Endothelial cell (in vitro differentiated cells): ENCODE data around the gene IFT88. TPM values are rescaled to one million over a fixed set of nuclear protein-coding genes. Genes with fewer than 3 reads are reported as not detected.

ENCODE experiments used
- DNase-seq: peaks from one replicate; pipeline ENCODE4 v3.0.0; 2021; ENCODE audit warnings: low spot score
- H3K27ac Mint-ChIP-seq: one replicate; pipeline ENCODE4 v1.8.0; 2021; ENCODE audit warnings: mixed read lengths, inconsistent platforms; ENCODE audit not compliant: unreplicated experiment
- H3K27me3 Mint-ChIP-seq: one replicate; pipeline ENCODE4 v1.8.0; 2021; ENCODE audit warnings: mild to moderate bottlenecking, moderate library complexity, mixed read lengths, inconsistent platforms; ENCODE audit not compliant: unreplicated experiment
- H3K36me3 Mint-ChIP-seq: one replicate; pipeline ENCODE4 v1.8.0; 2021; ENCODE audit warnings: mild to moderate bottlenecking, low read depth, mixed read lengths, inconsistent platforms; ENCODE audit not compliant: unreplicated experiment
- H3K4me1 Mint-ChIP-seq: one replicate; pipeline ENCODE4 v1.8.0; 2021; ENCODE audit warnings: mild to moderate bottlenecking, mixed read lengths, inconsistent platforms; ENCODE audit not compliant: unreplicated experiment
- H3K4me3 Mint-ChIP-seq: one replicate; pipeline ENCODE4 v1.8.0; 2021; ENCODE audit warnings: mild to moderate bottlenecking, mixed read lengths, inconsistent platforms; ENCODE audit not compliant: unreplicated experiment
- H3K9me3 Mint-ChIP-seq: one replicate; pipeline ENCODE4 v1.8.0; 2021; ENCODE audit warnings: mixed read lengths, inconsistent platforms; ENCODE audit not compliant: unreplicated experiment
- CTCF ChIP-seq: fragments of 200-600 bp; sonication (generic); IDR thresholded peaks from one replicate; pipeline ENCODE4 v1.5.0; 2021; ENCODE audit warnings: antibody characterized with exemption; ENCODE audit not compliant: unreplicated experiment
- total RNA-seq: library from RNA; stranded (reverse); fragmentation: NEBNext Ultra II Directional; extraction: Animal tissue kit (Norgen Biotek cat#: 25700); gene quantifications from one replicate; pipeline ENCODE4 v1.2.1, GENCODE V29; 2021; ENCODE audit not compliant: unreplicated experiment

Gene IFT88
- total RNA-seq, 1 donor from 2014 or later = 7.8 TPM

DNA sequence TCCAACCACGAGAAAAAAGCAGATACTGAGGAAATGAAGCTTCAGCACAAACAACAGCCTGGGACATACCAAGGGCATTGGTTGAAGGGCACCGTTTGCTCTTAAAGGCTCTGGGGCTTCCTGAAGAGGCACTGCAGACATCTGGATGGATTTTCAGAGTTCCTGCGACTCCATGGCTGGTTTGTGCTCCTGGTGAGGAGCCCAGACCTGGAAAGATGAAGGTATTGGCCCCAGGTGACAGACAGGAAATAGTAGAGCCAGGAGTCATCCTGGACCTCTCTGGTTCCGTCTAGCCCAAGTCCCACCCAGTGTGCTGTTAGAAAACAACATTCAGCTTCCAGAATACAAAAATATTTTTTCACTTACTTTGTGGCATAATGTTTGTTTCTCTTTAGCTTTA, 142.8 kb downstream of the IFT88 start:
- Mint-ChIP-seq H3K4me3 (no peak overlapping the region), H3K9me3 (no peaks in the 10 kb centered on the region)

DNA sequence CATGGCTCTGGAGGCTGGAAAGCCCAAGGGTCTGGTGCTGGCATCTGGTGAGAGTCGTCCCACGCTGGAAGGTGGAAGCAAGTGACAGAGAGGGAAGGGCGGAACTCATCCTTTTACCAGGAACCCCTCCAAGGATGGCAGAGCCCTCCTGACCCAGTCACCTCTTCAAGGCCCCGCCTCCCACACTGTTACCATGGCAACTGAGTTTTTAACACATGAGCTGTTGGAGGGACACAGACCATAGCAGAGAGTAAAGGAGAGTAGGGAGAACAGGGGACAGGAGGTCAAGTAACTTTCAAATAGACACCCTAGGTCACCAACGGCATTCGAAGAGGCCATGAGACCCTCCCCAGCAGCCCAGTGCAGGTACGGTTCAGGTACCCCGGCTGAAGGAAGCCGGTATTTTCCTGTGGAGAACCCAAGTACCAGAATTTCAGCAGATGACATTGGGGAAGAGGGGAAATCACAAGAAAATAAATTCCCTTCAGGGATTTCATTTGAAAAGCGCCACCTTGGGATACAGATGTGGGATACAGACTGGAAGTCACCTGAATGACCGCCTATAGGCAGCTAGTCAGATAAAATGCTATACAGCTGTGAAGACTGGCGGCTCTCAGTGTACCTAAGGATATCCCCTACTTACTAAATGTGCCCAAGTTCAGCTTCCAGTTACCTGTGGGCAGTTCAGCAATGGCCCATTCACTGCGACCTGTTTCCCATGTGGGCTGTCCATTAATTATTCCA, 144.5 kb downstream of the IFT88 start:
- DNase-seq = no peak
- no peak overlapping the region for H3K4me3 Mint-ChIP-seq
- TF ChIP-seq CTCF = no peak
- no peaks in the 10 kb centered on the region for H3K9me3 Mint-ChIP-seq
- H3K36me3 Mint-ChIP-seq = no peaks in the 10 kb centered on the region
- no peak overlapping the region for H3K27ac Mint-ChIP-seq
- H3K27me3 Mint-ChIP-seq = peaks cover 3% of the 10 kb centered on the region
- no peaks in the 10 kb centered on the region for H3K4me1 Mint-ChIP-seq

More for the DNA sequence above, 142.8 kb downstream of the IFT88 start:
- no peak for TF ChIP-seq CTCF
- no peak for DNase-seq
- Mint-ChIP-seq H3K27me3 (peaks cover 8% of the 10 kb centered on the region), H3K4me1 (no peaks in the 10 kb centered on the region), H3K36me3 (no peaks in the 10 kb centered on the region), H3K27ac (no peak overlapping the region)

DNA sequence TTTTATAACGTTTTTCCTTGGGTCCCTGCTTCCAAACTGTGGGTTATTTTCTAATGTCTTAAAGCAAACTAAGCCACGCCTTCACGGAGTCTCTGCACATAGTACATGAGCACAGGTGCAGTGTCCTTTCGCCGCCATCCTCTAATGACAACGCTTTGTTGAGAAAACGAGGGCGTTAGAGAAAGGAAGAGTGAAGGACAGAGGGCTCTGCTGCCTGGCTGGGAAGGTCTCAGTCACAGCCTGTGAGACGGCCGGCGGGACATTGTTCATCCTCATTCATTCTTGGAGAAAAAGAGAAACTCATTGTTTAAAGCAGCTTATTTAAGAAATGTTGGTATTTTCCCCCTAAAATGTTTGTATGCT, 146.0 kb downstream of the IFT88 start:
- Mint-ChIP-seq H3K36me3 (no peaks in the 10 kb centered on the region), H3K27ac (no peak overlapping the region), H3K27me3 (peaks cover 8% of the 10 kb centered on the region), H3K4me3 (no peak overlapping the region), H3K4me1 (peaks cover 2% of the 10 kb centered on the region), H3K9me3 (no peaks in the 10 kb centered on the region)
- no peak for TF ChIP-seq CTCF
- DNase-seq = no peak

DNA sequence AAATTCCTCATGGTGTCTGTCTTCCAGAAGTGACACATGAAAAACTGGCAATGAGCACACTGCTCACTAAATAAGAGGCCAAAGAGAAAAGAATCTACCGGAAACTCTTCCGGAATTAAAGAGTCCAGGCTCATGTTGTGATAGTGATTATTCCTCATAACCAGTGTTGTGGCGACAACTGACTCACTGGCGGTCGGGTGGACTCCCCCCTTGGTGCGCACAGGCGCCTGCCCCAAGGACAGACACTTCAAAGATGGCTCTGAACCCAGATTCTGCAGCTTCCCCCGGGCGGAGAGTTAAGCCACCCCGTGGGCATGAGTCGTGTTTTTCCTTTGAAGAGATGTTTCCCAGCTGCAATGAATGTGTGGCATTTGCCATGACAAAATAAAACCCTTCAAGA, 146.8 kb downstream of the IFT88 start:
- Mint-ChIP-seq H3K4me1 (peaks cover 2% of the 10 kb centered on the region), H3K4me3 (no peak overlapping the region)

More for the DNA sequence above, 146.8 kb downstream of the IFT88 start:
- Mint-ChIP-seq H3K36me3 (no peaks in the 10 kb centered on the region), H3K9me3 (no peaks in the 10 kb centered on the region), H3K27me3 (peaks cover 8% of the 10 kb centered on the region), H3K27ac (no peak overlapping the region)
- TF ChIP-seq CTCF = no peak
- no peak for DNase-seq
